Esophagus squamous epithelium (tissue), 4 donors: Measurements from ENCODE around the gene DNAL4.

Experiments
- POLR2A ChIP-seq, 4 donors: fragments of 450-650 bp; IDR thresholded peaks; one replicate each; pipeline ENCODE4 v1.6.1; 2017; ENCODE audit warnings: antibody characterized with exemption in 4 of 4, mild to moderate bottlenecking in 4 of 4, moderate library complexity in 3 of 4
- TF ChIP-seq, protein P1 (sequence below), 6 experiments: fragments of 450-650 bp in 4 of 6; fragments of 200-600 bp in 2 of 6; sonication (generic) in 2 of 6; IDR thresholded peaks; one replicate each; pipeline ENCODE4 v1.5.1; 2016 to 2019; ENCODE audit warnings: antibody characterized with exemption in 6 of 6, mild to moderate bottlenecking in 4 of 6, moderate library complexity in 4 of 6

DNA sequence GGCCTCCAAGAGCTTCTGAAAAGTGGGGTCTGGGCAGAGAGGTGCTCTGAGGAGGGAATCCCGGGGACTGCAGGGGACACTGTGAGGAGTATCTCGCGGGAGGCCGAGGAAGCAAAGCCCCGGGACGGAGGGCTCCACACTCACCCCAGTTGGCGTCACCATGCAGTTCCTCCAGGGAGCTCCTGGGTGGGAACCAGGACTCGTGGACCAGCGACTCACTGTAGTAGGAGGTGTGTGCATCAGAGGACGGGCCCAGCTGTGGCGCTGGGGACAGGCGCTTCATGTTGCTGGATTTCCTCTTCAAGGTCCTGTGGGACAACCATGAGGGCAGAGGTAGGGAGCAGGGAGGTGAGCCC is 42.9 kb downstream of the DNAL4 start:
- TF ChIP-seq, protein P1, sequence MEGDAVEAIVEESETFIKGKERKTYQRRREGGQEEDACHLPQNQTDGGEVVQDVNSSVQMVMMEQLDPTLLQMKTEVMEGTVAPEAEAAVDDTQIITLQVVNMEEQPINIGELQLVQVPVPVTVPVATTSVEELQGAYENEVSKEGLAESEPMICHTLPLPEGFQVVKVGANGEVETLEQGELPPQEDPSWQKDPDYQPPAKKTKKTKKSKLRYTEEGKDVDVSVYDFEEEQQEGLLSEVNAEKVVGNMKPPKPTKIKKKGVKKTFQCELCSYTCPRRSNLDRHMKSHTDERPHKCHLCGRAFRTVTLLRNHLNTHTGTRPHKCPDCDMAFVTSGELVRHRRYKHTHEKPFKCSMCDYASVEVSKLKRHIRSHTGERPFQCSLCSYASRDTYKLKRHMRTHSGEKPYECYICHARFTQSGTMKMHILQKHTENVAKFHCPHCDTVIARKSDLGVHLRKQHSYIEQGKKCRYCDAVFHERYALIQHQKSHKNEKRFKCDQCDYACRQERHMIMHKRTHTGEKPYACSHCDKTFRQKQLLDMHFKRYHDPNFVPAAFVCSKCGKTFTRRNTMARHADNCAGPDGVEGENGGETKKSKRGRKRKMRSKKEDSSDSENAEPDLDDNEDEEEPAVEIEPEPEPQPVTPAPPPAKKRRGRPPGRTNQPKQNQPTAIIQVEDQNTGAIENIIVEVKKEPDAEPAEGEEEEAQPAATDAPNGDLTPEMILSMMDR (IDR thresholded peaks at IDR 0.05): no peak
- TF ChIP-seq POLR2A (IDR thresholded peaks at IDR 0.05): no peak
